GM12872 (cell line): ENCODE measurements around the gene DCC.

Experiments used
- CTCF ChIP-seq: IDR thresholded peaks from 3 replicates; pipeline ENCODE4 v1.5.1; 2011; ENCODE audit warnings: low read depth, mild to moderate bottlenecking, low read length, moderate library complexity; ENCODE audit not compliant: insufficient read depth

The DCC gene

DNA sequence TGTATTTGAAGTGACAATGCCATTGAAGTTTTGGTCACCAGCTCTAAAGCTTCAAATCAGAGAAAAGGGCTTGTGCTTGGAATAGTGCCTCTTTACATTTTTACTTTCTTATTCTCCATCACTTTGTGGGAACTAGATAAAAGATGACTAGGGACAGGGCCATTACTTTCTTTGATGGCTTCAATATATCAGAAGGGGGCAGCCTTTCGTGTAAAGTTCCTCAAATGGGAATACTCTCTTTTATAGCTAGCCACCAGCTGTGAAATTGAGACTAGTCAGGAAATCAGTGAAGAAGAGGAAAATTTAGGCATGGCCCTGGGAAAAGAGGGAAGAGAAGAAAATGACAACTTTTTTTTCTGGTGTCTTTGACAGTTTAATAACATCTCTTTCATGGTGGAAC lies 242.5 kb downstream of the DCC start:
- no peak for TF ChIP-seq CTCF

GRCh38 chr18:52588931-52589330 lies 248.9 kb downstream of the DCC start:
- TF ChIP-seq CTCF, result no peak

- no peak for TF ChIP-seq CTCF
These were observed 256.9 kb downstream of the DCC start for GRCh38 chr18:52596748-52597435.

DNA sequence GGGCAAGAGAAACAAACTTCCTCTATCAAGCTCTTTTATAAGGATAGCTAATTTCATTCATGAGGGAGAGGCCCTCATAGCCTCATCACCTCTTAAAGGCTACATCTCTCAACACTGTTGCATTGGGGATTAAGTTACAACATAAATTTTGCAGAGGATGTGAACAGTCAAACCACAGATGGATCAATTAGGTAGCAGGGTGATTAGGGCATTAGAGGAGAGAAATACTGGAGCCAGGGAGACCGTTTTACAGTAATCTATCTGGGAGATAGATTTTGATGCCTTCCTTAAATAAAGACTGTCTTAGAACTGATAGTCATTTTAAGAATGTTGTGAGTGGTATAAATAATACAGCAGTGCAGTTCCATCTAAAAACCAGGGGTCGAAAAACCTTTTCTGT lies 258.9 kb downstream of the DCC start:
- TF ChIP-seq CTCF, result no peak

- TF ChIP-seq CTCF, result no peak
These were observed 262.8 kb downstream of the DCC start for GRCh38 chr18:52602820-52603219.

- TF ChIP-seq CTCF, result no peak
These were observed 265.3 kb downstream of the DCC start for GRCh38 chr18:52605345-52605744.

DNA sequence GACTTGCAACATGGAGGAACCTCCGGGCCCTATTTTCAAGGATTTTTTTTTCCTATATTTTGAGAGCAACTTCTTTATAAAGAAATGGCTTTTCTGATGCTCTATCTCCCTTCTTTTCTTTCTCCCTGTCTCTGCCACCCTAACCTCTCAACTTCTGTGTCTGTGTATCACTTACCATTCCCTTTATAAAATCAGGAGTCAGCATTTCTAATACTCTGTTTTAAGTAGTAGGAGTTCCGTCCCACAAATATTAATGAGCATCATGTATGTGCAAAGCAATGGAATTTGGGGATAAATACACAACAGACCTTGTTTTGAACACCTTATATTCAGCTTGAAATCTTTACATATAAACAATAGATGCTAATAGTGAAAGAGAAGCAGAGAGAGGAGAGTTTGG lies 268.0 kb downstream of the DCC start:
- TF ChIP-seq CTCF, result no peak
